Measurements from ENCODE around the gene LLGL2. TPM values are rescaled to one million over a fixed set of nuclear protein-coding genes. Genes with fewer than 3 reads are reported as not detected.

Gene LLGL2
- total and polyA plus RNA-seq, 10 of the 15 experiments (the other 5 are each of a cell fraction or from before 2014, with no cell fraction given) = 0.21 to 9.9 (median 4.5) TPM

DNA sequence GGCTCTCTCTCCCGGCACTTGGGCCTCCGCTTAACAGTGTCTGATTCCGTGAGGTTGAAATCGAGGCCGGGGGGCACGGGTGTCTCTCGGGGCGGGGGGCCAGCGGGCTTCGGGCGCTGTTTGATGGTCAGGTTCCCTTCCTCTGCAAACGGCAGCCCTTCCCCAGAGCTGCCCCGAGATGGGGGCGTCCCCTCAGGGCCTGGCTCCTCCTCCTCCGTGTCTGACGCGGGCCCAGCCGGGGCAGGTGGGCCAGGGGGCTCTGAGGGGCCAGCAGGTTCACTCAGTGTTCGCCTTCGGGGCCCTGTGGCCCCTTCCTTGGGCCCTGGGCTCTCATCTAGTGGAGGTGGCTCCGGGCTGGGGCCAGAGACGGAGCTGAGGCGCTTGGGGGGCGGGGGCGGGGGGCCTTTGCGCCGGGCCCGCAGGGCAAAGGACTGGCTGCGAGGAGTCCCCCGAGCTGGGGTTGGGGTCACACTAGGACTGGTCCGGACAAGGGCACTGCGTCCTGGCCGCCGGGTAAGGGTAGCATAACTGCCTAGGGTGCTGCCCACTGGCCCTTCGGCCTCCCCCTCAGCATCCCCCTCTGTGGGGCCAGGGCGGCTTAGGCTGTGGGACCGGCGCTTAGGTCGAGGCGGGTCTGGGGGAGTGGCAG, 23.3 kb upstream of the LLGL2 start:
- Histone ChIP-seq H3K4me1 (ENCODE audit: control insufficient read depth, insufficient read depth, low read length) (no peaks in the 10 kb centered on the region), H3K79me2 (ENCODE audit: control insufficient read depth, insufficient read depth, low read length) (no peaks in the 10 kb centered on the region), H3K9ac (ENCODE audit: control insufficient read depth, insufficient read depth, low read length) (no peak overlapping the region), H3K36me3 (ENCODE audit: control insufficient read depth in 2 of 2, insufficient read depth in 2 of 2, low read length in 1 of 2) (no peaks in the 10 kb centered on the region; a peak in 2 of 4 replicates), H3K4me3 (no peak overlapping the region), H2AFZ (ENCODE audit: control insufficient read depth, low read depth, low read length) (no peak overlapping the region), H3K4me2 (ENCODE audit: control insufficient read depth, insufficient read depth) (no peak overlapping the region), H3K9me3 (replicated peaks; ENCODE audit: control insufficient read depth, insufficient read depth, low read length) (no peaks in the 10 kb centered on the region), H3K27me3 (replicated peaks in 1 of 2; ENCODE audit: control insufficient read depth in 2 of 2, insufficient read depth in 2 of 2, low read length in 1 of 2) (no peaks in the 10 kb centered on the region), H4K20me1 (ENCODE audit: control insufficient read depth, insufficient read depth) (no peaks in the 10 kb centered on the region), H3K27ac (ENCODE audit: control insufficient read depth, insufficient read depth) (no peak overlapping the region)
- ChIA-PET SMC1A (ENCODE audit: uncharacterized antibody, unreplicated experiment) (no interaction called here), CTCF (interaction anchor here (1.6 kb wide), 1 partner anchor 14 kb away, joined by 6 read pairs; the partner anchor contains the start of gene TSEN54), POLR2A (no interaction called here), RAD21 (ENCODE audit: unreplicated experiment) (interaction anchor here (1.0 kb wide), 1 partner anchor 14 kb away, joined by 3 read pairs; the partner anchor contains the start of gene TSEN54)
- ATAC-seq (no peak), DNase-seq (ENCODE audit: low read depth, low spot score) (no peak), FAIRE-seq (no peak)
- WGBS (ENCODE audit: insufficient coverage, insufficient replicate concordance, low lambda C conversion rate, missing lambda C conversion rate) = 71% methylated on average over 21 of the region's 40 CpGs
- intact Hi-C loops (cut with micrococcal nuclease; ENCODE audit: unreplicated experiment) (no loop called here), in situ Hi-C loops (cut with MboI) (no loop called here)
- BruUV-seq (replicated peaks) = no TSS peak
- TF ChIP-seq, protein P1, sequence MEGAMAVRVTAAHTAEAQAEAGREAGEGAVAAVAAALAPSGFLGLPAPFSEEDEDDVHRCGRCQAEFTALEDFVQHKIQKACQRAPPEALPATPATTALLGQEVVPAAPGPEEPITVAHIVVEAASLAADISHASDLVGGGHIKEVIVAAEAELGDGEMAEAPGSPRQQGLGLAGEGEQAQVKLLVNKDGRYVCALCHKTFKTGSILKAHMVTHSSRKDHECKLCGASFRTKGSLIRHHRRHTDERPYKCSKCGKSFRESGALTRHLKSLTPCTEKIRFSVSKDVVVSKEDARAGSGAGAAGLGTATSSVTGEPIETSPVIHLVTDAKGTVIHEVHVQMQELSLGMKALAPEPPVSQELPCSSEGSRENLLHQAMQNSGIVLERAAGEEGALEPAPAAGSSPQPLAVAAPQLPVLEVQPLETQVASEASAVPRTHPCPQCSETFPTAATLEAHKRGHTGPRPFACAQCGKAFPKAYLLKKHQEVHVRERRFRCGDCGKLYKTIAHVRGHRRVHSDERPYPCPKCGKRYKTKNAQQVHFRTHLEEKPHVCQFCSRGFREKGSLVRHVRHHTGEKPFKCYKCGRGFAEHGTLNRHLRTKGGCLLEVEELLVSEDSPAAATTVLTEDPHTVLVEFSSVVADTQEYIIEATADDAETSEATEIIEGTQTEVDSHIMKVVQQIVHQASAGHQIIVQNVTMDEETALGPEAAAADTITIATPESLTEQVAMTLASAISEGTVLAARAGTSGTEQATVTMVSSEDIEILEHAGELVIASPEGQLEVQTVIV (IDR thresholded peaks at IDR 0.05; ENCODE audit: borderline replicate concordance, partially characterized antibody) = no peak
- no peak for TF ChIP-seq YY1 (IDR thresholded peaks at IDR 0.05; ENCODE audit: low read depth, low read length)
- TF ChIP-seq HDAC6 (IDR thresholded peaks at IDR 0.05; ENCODE audit: unreplicated experiment) = no peak
- TF ChIP-seq, protein P2, sequence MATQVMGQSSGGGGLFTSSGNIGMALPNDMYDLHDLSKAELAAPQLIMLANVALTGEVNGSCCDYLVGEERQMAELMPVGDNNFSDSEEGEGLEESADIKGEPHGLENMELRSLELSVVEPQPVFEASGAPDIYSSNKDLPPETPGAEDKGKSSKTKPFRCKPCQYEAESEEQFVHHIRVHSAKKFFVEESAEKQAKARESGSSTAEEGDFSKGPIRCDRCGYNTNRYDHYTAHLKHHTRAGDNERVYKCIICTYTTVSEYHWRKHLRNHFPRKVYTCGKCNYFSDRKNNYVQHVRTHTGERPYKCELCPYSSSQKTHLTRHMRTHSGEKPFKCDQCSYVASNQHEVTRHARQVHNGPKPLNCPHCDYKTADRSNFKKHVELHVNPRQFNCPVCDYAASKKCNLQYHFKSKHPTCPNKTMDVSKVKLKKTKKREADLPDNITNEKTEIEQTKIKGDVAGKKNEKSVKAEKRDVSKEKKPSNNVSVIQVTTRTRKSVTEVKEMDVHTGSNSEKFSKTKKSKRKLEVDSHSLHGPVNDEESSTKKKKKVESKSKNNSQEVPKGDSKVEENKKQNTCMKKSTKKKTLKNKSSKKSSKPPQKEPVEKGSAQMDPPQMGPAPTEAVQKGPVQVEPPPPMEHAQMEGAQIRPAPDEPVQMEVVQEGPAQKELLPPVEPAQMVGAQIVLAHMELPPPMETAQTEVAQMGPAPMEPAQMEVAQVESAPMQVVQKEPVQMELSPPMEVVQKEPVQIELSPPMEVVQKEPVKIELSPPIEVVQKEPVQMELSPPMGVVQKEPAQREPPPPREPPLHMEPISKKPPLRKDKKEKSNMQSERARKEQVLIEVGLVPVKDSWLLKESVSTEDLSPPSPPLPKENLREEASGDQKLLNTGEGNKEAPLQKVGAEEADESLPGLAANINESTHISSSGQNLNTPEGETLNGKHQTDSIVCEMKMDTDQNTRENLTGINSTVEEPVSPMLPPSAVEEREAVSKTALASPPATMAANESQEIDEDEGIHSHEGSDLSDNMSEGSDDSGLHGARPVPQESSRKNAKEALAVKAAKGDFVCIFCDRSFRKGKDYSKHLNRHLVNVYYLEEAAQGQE (IDR thresholded peaks at IDR 0.05; ENCODE audit: low read depth, low read length) = no peak
- TF ChIP-seq, protein P3, sequence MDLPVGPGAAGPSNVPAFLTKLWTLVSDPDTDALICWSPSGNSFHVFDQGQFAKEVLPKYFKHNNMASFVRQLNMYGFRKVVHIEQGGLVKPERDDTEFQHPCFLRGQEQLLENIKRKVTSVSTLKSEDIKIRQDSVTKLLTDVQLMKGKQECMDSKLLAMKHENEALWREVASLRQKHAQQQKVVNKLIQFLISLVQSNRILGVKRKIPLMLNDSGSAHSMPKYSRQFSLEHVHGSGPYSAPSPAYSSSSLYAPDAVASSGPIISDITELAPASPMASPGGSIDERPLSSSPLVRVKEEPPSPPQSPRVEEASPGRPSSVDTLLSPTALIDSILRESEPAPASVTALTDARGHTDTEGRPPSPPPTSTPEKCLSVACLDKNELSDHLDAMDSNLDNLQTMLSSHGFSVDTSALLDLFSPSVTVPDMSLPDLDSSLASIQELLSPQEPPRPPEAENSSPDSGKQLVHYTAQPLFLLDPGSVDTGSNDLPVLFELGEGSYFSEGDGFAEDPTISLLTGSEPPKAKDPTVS (IDR thresholded peaks at IDR 0.05; ENCODE audit: low read depth, low read length) = no peak
- TF ChIP-seq, protein P4, sequence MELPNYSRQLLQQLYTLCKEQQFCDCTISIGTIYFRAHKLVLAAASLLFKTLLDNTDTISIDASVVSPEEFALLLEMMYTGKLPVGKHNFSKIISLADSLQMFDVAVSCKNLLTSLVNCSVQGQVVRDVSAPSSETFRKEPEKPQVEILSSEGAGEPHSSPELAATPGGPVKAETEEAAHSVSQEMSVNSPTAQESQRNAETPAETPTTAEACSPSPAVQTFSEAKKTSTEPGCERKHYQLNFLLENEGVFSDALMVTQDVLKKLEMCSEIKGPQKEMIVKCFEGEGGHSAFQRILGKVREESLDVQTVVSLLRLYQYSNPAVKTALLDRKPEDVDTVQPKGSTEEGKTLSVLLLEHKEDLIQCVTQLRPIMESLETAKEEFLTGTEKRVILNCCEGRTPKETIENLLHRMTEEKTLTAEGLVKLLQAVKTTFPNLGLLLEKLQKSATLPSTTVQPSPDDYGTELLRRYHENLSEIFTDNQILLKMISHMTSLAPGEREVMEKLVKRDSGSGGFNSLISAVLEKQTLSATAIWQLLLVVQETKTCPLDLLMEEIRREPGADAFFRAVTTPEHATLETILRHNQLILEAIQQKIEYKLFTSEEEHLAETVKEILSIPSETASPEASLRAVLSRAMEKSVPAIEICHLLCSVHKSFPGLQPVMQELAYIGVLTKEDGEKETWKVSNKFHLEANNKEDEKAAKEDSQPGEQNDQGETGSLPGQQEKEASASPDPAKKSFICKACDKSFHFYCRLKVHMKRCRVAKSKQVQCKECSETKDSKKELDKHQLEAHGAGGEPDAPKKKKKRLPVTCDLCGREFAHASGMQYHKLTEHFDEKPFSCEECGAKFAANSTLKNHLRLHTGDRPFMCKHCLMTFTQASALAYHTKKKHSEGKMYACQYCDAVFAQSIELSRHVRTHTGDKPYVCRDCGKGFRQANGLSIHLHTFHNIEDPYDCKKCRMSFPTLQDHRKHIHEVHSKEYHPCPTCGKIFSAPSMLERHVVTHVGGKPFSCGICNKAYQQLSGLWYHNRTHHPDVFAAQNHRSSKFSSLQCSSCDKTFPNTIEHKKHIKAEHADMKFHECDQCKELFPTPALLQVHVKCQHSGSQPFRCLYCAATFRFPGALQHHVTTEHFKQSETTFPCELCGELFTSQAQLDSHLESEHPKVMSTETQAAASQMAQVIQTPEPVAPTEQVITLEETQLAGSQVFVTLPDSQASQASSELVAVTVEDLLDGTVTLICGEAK (IDR thresholded peaks at IDR 0.05; ENCODE audit: borderline replicate concordance) = no peak
- no peak for TF ChIP-seq NR2C1 (IDR thresholded peaks at IDR 0.05)
- no peak for TF ChIP-seq EZH2 (IDR thresholded peaks at IDR 0.05; ENCODE audit: borderline replicate concordance, control insufficient read depth, low read depth, low read length)
- TF ChIP-seq SMARCA5 (IDR thresholded peaks at IDR 0.05) = no peak
- TF ChIP-seq EED (IDR thresholded peaks at IDR 0.05; ENCODE audit: low read depth) = no peak
- TF ChIP-seq POLR2AphosphoS5 (IDR thresholded peaks at IDR 0.05; ENCODE audit: low read length) = no peak
